HG03064 (cell line): ENCODE measurements around the gene EEA1.
A peak's percentile ranks its signal among the peaks of the same experiment; 100 is the strongest.
"Not testable (repeated sequence)": the region's sequence is repeated elsewhere in the genome, so short reads cannot be mapped to it uniquely, and the experiment has no call there.

Experiments
- ATAC-seq: cut with Tn5 transposase; IDR thresholded peaks from one replicate; pipeline ENCODE4 v1.9.1; 2021; ENCODE audit warnings: low read depth; ENCODE audit not compliant: unreplicated experiment

The EEA1 gene

GRCh38 chr12:92827836-92828431 is 101.2 kb downstream of the EEA1 start:
- no peak for ATAC-seq

GRCh38 chr12:92821142-92821541 is 108.0 kb downstream of the EEA1 start:
- no peak for ATAC-seq

GRCh38 chr12:92814584-92814983 is 114.5 kb downstream of the EEA1 start:
- ATAC-seq = no peak

GRCh38 chr12:92810370-92810769 is 118.7 kb downstream of the EEA1 start:
- ATAC-seq = peak; percentile 92

- ATAC-seq = no peak
These were observed 125.2 kb downstream of the EEA1 start for GRCh38 chr12:92803903-92804302.

GRCh38 chr12:92802906-92803305 is 126.2 kb downstream of the EEA1 start:
- no peak for ATAC-seq

GRCh38 chr12:92796650-92797049 is 132.4 kb downstream of the EEA1 start:
- no peak for ATAC-seq

- ATAC-seq = no peak
These were observed 134.3 kb downstream of the EEA1 start for GRCh38 chr12:92794814-92795213.

- not testable (repeated sequence) for ATAC-seq
These were observed 134.7 kb downstream of the EEA1 start for GRCh38 chr12:92794356-92794755.

- no peak for ATAC-seq
These were observed 143.1 kb downstream of the EEA1 start for GRCh38 chr12:92786045-92786444.

- no peak for ATAC-seq
These were observed 143.5 kb downstream of the EEA1 start for GRCh38 chr12:92785563-92785950.

- peak; percentile 87 for ATAC-seq
These were observed 144.1 kb downstream of the EEA1 start for GRCh38 chr12:92784797-92785562.

GRCh38 chr12:92784356-92784755 is 144.7 kb downstream of the EEA1 start:
- no peak for ATAC-seq

- no peak for ATAC-seq
These were observed 149.2 kb downstream of the EEA1 start for GRCh38 chr12:92779902-92780301.

- no peak for ATAC-seq
These were observed 150.6 kb downstream of the EEA1 start for GRCh38 chr12:92778525-92778924.

- no peak for ATAC-seq
These were observed 153.7 kb downstream of the EEA1 start for GRCh38 chr12:92775416-92775815.

- ATAC-seq = no peak
These were observed 158.1 kb downstream of the EEA1 start for GRCh38 chr12:92771001-92771400.

GRCh38 chr12:92769124-92769901 is 159.8 kb downstream of the EEA1 start:
- ATAC-seq = peak; percentile 90

- ATAC-seq = no peak
These were observed 163.2 kb downstream of the EEA1 start for GRCh38 chr12:92765871-92766270.

- no peak for ATAC-seq
These were observed 164.3 kb downstream of the EEA1 start for GRCh38 chr12:92764831-92765230.

- no peak for ATAC-seq
These were observed 166.3 kb downstream of the EEA1 start for GRCh38 chr12:92762773-92763172.
